ENCODE results near the gene OR6B1.

Gene OR6B1

GRCh38 chr7:143967398-143967797 lies 32.7 kb upstream of the OR6B1 start:
- no peak for TF ChIP-seq CTCF (IDR thresholded peaks at IDR 0.05; ENCODE audit: low read depth, low read length)
- DNase-seq (ENCODE audit: extremely low read depth, low read depth), result no peak

DNA sequence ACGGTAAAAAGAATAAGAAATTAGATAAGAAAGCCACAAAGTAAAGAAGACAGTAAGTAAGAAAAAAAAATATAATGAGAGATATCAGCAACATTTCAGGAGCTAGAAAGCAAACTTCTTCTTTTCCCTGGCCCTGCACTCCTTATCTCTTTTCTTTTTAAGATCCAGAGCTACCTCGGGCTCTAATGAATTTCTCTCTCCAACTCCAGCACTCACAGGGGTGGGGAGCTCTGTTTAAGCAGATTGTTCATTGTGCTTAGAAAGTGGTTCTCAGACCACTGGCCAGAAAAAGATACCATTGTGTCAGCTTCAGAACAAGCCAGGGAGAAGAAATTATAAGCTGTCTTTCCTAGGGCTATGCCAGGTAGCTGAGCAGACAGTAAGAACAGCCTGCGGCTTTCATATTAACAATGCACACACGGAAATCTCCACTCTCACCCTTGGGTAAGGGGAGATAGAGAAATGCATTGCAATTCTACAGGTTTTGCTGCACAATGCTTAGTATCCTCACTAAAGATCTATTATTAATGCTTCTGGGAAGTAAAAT lies 26.2 kb upstream of the OR6B1 start:
- DNase-seq (ENCODE audit: extremely low read depth, low read depth), result no peak
- no peak for TF ChIP-seq CTCF (IDR thresholded peaks at IDR 0.05; ENCODE audit: low read depth, low read length)

GRCh38 chr7:143974459-143974858 lies 25.7 kb upstream of the OR6B1 start:
- no peak for DNase-seq (ENCODE audit: extremely low read depth, low read depth)
- no peak for TF ChIP-seq CTCF (IDR thresholded peaks at IDR 0.05; ENCODE audit: low read depth, low read length)

- no peak for DNase-seq (ENCODE audit: extremely low read depth, low read depth)
These were observed 24.5 kb upstream of the OR6B1 start for GRCh38 chr7:143975617-143976016.

DNA sequence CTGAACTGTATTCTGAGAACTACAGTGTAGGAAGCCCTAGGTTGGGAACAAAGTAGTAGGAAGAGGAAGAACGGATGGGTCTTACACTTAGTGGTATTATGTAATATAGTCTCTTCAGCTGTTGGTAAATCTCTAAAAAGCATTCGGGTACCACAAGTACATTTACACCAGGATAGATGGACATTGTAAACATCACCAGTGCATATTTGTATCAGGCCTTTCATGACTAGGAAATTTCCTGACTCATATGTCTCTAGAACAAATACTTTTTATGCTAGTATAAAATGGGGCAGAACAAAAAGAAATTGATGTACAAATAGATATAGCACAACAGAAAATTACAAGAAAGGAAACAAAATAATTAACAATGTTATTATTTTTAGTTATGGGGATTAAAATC lies 21.5 kb upstream of the OR6B1 start:
- TF ChIP-seq CTCF (IDR thresholded peaks at IDR 0.05; ENCODE audit: low read depth, low read length), result no peak
- no peak for DNase-seq (ENCODE audit: extremely low read depth, low read depth)

More at GRCh38 chr7:143975617-143976016, 24.5 kb upstream of the OR6B1 start:
- TF ChIP-seq CTCF (IDR thresholded peaks at IDR 0.05; ENCODE audit: low read depth, low read length), result no peak; the same call in 1 of the 2 replicates

- no peak for DNase-seq (ENCODE audit: extremely low read depth, low read depth)
These were observed 20.8 kb upstream of the OR6B1 start for GRCh38 chr7:143979359-143979758.

DNA sequence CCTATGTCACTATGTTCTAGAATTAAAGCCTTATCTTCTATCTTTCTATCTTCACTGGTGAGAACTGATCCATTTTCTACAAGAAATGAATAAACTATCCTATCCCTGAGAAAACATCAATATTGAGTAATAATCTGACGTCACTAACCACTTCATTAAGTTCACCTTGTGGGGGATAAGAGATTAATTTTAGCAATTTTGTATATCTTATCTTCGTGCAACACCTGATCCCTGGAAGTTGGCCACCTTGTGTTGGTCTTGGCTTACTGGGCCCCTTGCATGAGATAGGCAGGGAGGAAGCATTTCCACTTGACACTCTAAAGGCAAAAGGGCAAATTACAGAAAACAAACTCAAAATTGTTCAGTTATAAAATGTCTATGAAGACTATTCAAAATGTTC lies 20.1 kb upstream of the OR6B1 start:
- DNase-seq (ENCODE audit: extremely low read depth, low read depth), result no peak
- no peak for TF ChIP-seq CTCF (IDR thresholded peaks at IDR 0.05; ENCODE audit: low read depth, low read length)

More at GRCh38 chr7:143979359-143979758, 20.8 kb upstream of the OR6B1 start:
- TF ChIP-seq CTCF (IDR thresholded peaks at IDR 0.05; ENCODE audit: low read depth, low read length), result no peak

Data from AG09319 (cell line).